ENCODE results near the gene CALN1.

Gene CALN1

GRCh38 chr7:72321637-72322036 lies 90.5 kb downstream of the CALN1 start:
- no peak for DNase-seq

GRCh38 chr7:72321081-72321480 lies 91.1 kb downstream of the CALN1 start:
- no peak for DNase-seq

GRCh38 chr7:72317341-72317740 lies 94.8 kb downstream of the CALN1 start:
- DNase-seq, result no peak

DNA sequence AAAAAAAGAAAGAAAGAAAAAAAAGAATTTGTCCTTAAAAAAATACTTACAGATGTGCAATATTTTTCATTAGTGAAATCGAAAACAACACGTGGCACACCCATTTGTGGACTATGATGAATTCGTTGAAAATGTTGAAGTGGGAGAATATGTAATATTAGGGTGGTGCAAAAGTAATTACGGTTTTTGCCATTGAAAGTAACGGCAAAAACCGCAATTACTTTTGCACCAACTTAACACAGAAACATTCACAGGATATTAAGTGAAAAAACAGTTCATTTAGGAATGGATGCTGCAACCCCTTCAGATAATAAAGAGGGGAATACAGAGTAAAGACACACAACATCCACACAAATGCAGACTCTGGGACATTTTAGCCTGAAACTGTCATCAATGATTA lies 96.0 kb downstream of the CALN1 start:
- no peak for DNase-seq

- DNase-seq, result no peak
These were observed 98.2 kb downstream of the CALN1 start for GRCh38 chr7:72313906-72314305.

GRCh38 chr7:72310301-72310700 lies 101.8 kb downstream of the CALN1 start:
- DNase-seq, result no peak

DNA sequence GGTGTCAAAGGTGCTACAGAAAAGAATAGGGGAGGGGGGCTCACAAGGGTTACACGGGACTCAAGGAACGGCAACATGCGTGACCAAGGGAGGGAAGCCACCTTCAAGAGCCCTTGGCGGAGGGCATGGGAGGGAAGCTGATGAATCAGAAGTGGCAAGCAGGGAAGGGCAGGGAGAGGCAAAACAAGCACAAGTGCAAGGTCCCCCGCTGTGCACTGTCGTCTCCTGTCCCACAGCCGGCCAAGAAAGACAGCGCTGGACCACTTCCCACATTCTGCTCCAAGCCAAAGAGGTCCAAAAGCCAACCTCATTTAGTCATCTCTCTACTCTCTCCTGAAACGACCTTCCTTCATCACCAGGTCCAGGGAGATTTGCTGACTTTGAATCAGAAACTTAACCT lies 102.7 kb downstream of the CALN1 start:
- DNase-seq, result no peak

- no peak for DNase-seq
These were observed 103.2 kb downstream of the CALN1 start for GRCh38 chr7:72308986-72309385.

DNA sequence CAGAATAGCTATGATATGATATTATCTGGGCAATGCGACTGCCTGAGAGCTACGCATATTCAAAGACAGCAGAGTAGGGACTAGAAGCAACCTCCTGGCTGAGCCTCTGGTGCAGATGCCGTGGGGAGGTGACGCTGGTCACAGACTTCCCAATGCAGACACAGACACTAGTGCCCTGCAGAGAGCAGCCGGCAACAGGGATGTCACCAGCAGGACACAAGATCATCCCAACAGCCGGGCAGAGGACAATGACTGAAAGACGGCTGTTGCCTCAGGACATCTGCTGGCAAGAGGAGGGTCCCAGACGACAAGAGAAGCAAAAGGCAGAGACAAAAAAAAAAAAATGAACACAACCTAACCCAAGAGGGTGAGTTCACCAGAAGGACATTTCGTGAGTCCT lies 104.6 kb downstream of the CALN1 start:
- no peak for DNase-seq

GRCh38 chr7:72298912-72299311 lies 113.2 kb downstream of the CALN1 start:
- DNase-seq, result no peak

- no peak for DNase-seq
These were observed 114.0 kb downstream of the CALN1 start for GRCh38 chr7:72298091-72298490.

GRCh38 chr7:72297636-72298035 lies 114.5 kb downstream of the CALN1 start:
- no peak for DNase-seq

DNA sequence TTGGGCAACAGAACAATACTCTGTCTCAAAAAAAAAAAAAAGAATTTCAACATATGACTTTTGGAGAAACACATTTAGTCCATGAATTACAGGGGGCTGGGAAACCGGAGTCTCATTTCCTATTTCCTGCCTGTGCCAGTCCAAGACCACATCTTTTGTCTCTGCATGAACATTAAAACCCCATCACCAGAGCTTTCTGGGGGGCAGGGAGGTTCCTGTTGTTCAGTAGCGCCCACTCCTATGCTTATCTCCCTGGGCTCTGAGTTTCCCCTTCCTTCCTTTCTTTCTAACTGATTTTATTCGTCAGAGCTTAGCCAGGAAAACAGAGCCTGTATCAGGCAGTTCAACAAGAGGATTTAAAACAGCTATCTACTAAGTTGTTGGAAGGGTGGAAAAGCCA lies 119.3 kb downstream of the CALN1 start:
- no peak for DNase-seq

- no peak for DNase-seq
These were observed 120.0 kb downstream of the CALN1 start for GRCh38 chr7:72292118-72292517.

DNA sequence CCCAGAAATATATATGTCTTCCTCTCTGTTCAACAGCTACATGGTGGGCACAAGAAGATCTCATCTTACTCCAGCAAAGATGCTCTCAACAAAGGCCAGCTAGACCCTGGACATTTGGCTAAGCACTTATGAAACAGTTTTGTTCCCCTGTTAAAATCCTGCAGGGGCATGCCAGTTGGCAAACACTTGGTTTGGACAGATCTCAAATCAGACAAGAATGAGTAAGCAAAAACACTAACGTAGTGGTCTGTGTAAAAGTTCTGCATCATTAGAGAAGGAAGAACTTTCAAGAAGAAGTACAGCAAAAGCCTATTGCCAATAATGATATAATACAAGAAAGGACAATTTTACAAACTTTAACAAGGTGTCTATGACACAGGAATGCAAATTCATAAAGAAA lies 125.6 kb downstream of the CALN1 start:
- DNase-seq, result no peak

DNA sequence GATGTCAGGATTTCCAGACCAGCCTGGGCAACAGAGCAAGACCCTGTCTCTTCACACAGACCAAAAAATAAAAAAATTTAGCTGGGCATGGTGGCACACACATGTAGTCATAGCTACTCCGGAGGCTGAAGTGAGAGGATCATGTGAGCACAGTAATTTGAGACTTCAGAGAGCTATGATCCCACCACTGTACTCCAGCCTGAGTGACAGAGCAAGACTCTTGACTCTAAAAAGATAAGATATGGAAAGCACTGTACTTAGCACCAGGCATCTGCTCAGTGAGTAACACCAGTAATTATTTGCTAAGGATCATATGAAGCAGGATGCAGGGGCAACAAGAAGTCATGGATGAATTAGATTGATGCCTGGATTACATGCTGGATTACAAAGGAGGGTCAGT lies 128.8 kb downstream of the CALN1 start:
- DNase-seq, result no peak

DNA sequence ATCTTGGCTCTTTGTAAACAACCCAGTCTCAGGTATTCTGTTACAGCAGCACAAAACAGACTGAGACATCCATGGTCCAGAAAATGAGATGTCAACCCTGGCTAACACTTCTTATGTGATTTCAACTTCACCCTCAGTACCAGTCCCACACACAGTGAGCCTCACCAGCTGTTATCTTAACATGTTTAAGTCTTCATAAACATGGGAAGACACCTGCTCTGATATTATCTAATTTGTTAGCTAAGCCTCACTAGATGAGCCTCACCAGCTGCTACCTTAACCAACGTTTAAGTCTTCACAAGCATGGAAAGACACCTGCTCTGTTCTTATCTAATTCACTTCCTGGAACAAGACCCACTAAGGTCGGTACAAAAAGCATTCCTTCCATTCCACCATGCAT lies 130.8 kb downstream of the CALN1 start:
- no peak for DNase-seq

- DNase-seq, result no peak
These were observed 132.9 kb downstream of the CALN1 start for GRCh38 chr7:72279203-72279602.

DNA sequence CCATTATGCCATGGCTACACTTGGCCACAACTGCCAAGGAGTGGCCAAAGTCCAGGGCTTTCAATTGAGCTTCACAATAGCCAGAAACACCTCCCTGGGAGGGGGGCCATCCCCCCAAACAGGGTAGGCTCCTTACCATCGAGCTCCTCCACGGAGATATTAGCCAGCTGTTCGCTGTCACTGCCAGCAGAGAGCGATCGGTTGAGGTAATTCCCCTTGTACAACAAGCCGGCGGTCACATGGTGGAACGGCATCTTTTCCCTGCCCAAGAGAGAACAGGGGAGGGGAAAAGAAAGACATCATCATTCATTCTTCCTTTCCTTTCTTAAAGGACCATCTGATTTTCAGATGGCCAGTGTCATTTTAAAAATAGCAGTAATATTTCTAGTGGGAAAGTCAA lies 133.6 kb downstream of the CALN1 start:
- DNase-seq, result no peak

DNA sequence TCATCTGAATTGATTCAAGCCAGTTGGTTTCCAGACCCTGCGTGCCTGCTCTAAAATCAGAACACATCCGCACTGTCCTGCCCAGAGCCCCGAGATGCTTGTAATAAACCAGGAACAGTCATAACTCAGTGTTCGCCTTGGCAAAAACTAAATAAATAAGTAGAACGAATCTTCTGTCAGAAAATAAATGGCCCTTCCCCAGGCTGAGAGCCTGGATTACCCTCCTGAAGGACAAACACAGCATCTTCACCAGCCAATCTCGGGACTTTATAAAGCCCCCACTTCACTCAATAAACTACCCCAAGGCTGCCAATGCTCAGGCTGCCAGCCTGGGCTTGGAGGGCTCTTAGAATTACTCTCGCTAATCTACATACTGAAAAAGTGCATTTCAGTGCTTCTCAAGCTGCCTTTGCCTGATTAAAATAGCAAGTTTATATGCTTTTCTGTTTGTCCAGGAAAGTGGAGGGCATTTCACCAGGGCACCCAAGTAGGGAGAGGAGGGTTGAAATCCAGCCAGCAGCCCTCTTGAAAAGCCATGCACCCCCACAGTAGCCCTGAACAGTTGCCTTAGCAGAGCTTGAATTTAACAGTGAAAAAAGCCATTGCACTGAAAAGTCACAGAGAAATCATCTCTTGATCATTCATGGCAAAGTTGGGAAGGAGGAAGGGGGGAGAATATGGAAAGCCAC lies 136.6 kb downstream of the CALN1 start:
- DNase-seq, result no peak

GRCh38 chr7:72272479-72272878 lies 139.7 kb downstream of the CALN1 start:
- no peak for DNase-seq

DNA sequence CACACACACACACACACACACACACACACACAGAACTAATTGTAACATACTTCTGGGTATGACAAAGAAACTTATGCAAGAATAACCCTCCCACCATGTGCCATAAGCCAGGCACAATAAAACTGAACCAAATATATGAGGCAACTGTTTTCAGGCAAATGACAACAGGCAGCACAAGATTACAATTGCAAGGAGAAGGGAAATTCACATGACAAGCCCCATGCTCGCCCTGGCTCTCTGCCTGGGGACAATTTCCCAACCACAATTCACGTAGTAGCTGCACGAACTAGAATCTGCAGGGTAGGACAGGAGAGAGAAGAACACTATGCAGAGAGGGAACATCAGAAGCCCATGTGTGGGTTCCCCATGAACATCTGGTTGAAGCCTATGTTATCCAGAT lies 143.3 kb downstream of the CALN1 start:
- no peak for DNase-seq

DNA sequence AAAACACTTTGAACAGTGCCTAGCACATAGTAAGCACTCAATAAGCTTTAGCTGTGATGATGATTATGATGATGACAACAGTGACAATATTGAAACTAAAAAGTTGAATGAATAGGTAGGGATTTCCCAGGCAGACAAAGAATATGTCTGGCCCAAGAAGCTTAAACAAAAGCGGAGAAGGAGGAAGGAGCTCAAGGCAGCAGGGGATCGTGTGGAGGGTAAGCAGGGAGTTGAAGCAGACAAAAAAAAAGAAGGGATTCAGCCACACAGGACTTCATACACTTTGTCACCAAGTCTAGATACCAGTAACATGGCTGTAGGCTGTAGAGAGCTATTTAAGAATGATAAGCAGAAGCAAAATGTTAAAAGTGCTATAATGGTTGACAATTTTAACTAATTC lies 144.0 kb downstream of the CALN1 start:
- no peak for DNase-seq

DNA sequence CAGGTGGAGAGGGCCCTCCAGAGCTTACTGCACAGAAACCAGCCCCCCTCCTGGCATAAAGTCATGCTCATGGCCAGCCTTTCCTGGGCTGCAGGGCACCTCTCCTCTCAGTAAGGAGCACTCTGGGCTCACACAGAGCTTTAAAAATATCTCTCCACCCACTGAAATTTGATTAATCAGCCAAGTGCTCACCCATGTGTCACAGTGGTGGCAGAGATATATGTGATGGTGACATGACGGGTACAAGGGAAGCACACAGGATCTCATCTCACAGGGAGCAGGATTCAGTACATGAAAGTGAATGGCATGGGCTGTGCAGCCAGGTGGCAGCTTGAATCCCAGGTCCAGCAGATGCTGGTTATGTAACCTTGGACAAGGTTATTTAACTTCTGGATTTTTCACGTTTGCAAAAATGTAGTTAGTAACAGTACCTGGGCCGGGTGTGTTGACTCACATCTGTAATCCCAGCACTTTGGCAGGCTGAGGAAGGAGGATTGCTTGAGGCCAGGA lies 144.8 kb downstream of the CALN1 start:
- no peak for DNase-seq

- DNase-seq, result no peak
These were observed 145.4 kb downstream of the CALN1 start for GRCh38 chr7:72266771-72267170.

All from activated T-cell treated with anti-CD3 and anti-CD28 coated beads, Interleukin-2, amount 50 U/mL, for 1 hour (primary cell).